Endothelial cell of umbilical vein (primary cell): ENCODE measurements around the gene CUL9. TPM values are rescaled to one million over a fixed set of nuclear protein-coding genes. Genes with fewer than 3 reads are reported as not detected.

Experiments used
- BruUV-seq: library from RNA; stranded (reverse); fragments of 400-500 nt; replicated peaks from 2 replicates; lab custom pipeline; 2021; lab: Mats Ljungman, UMichigan
- CTCF ChIA-PET: fragments of 300-600, 350-600 bp; sonication (Branson Sonifier 250); formaldehyde crosslinking; loops from one replicate; lab custom pipeline; 2021; ENCODE audit warnings: antibody characterized with exemption, inconsistent platforms; lab: Charles Lee
- POLR2A ChIA-PET: fragments of 300-600, 350-600 bp; sonication (Branson Sonifier 250); formaldehyde crosslinking; loops from one replicate; lab custom pipeline; 2021; ENCODE audit warnings: antibody characterized with exemption, inconsistent platforms; lab: Charles Lee
- DNase-seq: peaks from one replicate; pipeline ENCODE4 v3.0.0-alpha.2; 2011; ENCODE audit warnings: low read depth, low spot score
- FAIRE-seq: peaks from 2 replicates; lab custom pipeline; 2011; peaks lifted over from hg19 to GRCh38; lab: Jason Lieb, UNC
- H2AFZ ChIP-seq: 2 replicates; pipeline ENCODE4 v1.6.0; 2012; ENCODE audit warnings: low read depth, low read length, control low read depth, inconsistent platforms
- H3K27ac ChIP-seq: 2 replicates; pipeline ENCODE4 v1.5.1; 2011; ENCODE audit warnings: low read depth, mild to moderate bottlenecking, control low read depth, low read length, moderate library complexity; ENCODE audit not compliant: insufficient read depth
- H3K27me3 ChIP-seq, 2 experiments: 2 replicates each; pipeline versions ENCODE4 v1.6.0 to v1.6.1; 2011; ENCODE audit warnings: low read length in 2 of 2, mixed read lengths in 1 of 2; ENCODE audit not compliant: control insufficient read depth in 2 of 2, insufficient read depth in 2 of 2
- H3K36me3 ChIP-seq, 2 experiments: 2 replicates in 1 of 2; 3 replicates in 1 of 2; pipeline ENCODE4 v1.5.1; 2011; ENCODE audit warnings: low read length in 2 of 2, mild to moderate bottlenecking in 1 of 2, moderate library complexity in 1 of 2; ENCODE audit not compliant: control insufficient read depth in 2 of 2, insufficient read depth in 2 of 2; ENCODE audit errors: extremely low read depth in 1 of 2
- H3K4me1 ChIP-seq: 3 replicates; pipeline ENCODE4 v1.5.1; 2011; ENCODE audit warnings: mild to moderate bottlenecking, low read length; ENCODE audit not compliant: control insufficient read depth, insufficient read depth; ENCODE audit errors: extremely low read depth
- H3K4me2 ChIP-seq: 2 replicates; pipeline ENCODE4 v1.6.1; 2011; ENCODE audit warnings: low read length, control low read depth, mixed read lengths; ENCODE audit not compliant: insufficient read depth
- H3K4me3 ChIP-seq, 3 experiments: fragments of 200-600 bp in 1 of 3; sonication (generic), shearing (Covaris generic) in 1 of 3; replicated peaks in 1 of 3; 2 replicates each; pipeline ENCODE4 v1.5.1; 2011 to 2016; ENCODE audit warnings: control low read depth in 3 of 3, low read length in 3 of 3, mild to moderate bottlenecking in 2 of 3, inconsistent platforms in 1 of 3, low read depth in 1 of 3, moderate library complexity in 1 of 3; ENCODE audit not compliant: insufficient read depth in 1 of 3
- H3K79me2 ChIP-seq: 2 replicates; pipeline ENCODE4 v1.6.0; 2012; ENCODE audit warnings: low read length, inconsistent platforms; ENCODE audit not compliant: control insufficient read depth, insufficient read depth
- H3K9ac ChIP-seq: replicated peaks from 2 replicates; pipeline ENCODE3; 2011; ENCODE audit warnings: low read length, control low read depth; ENCODE audit not compliant: insufficient read depth; ENCODE audit errors: extremely low read depth
- H3K9me1 ChIP-seq: replicated peaks from 3 replicates; pipeline ENCODE4 v1.6.0; 2011; ENCODE audit warnings: mild to moderate bottlenecking, low read length; ENCODE audit not compliant: control insufficient read depth, insufficient read depth; ENCODE audit errors: extremely low read depth
- H3K9me3 ChIP-seq: replicated peaks from 2 replicates; pipeline ENCODE4 v1.5.1; 2012; ENCODE audit warnings: low read length, inconsistent platforms; ENCODE audit not compliant: control insufficient read depth, insufficient read depth
- H4K20me1 ChIP-seq: replicated peaks from 2 replicates; pipeline ENCODE3; 2011; ENCODE audit warnings: mild to moderate bottlenecking, low read length; ENCODE audit not compliant: control insufficient read depth, insufficient read depth; ENCODE audit errors: extremely low read depth
- EZH2 ChIP-seq: IDR thresholded peaks from 2 replicates; pipeline ENCODE4 v1.6.1; 2012; ENCODE audit warnings: borderline replicate concordance, low read depth, mild to moderate bottlenecking, moderate library complexity, low read length, inconsistent platforms; ENCODE audit not compliant: severe bottlenecking
- FOS ChIP-seq: IDR thresholded peaks from 2 replicates; pipeline ENCODE4 v1.6.1; 2011; ENCODE audit warnings: mild to moderate bottlenecking, low read length, moderate library complexity, borderline replicate concordance; ENCODE audit not compliant: insufficient read depth
- GATA2 ChIP-seq: IDR thresholded peaks from 2 replicates; pipeline ENCODE4 v1.7.0; 2011; ENCODE audit warnings: low read depth, mild to moderate bottlenecking, moderate library complexity, mixed read lengths, low read length; ENCODE audit not compliant: insufficient read length, insufficient read depth
- JUN ChIP-seq: IDR thresholded peaks from 2 replicates; pipeline ENCODE4 v1.6.1; 2011; ENCODE audit warnings: borderline replicate concordance, low read depth; ENCODE audit not compliant: insufficient read length, insufficient read depth
- MYC ChIP-seq: IDR thresholded peaks from one replicate; pipeline ENCODE4 v1.6.1; 2011; ENCODE audit warnings: mild to moderate bottlenecking, low read depth, low read length
- POLR2A ChIP-seq: IDR thresholded peaks from 2 replicates; pipeline ENCODE4 v1.6.1; 2012; ENCODE audit warnings: low read depth, mild to moderate bottlenecking, control low read depth, low read length
- POLR2AphosphoS5 ChIP-seq: IDR thresholded peaks from 2 replicates; pipeline ENCODE4 v1.6.1; 2012; ENCODE audit warnings: low read depth, mild to moderate bottlenecking, control low read depth, low read length, moderate library complexity; ENCODE audit not compliant: insufficient read depth
- dilution Hi-C: fragments of 300-500 bp; cut with MboI; formaldehyde crosslinking; loops from one replicate; pipeline ENCODE4 v1.15.0; 2019; ENCODE audit warnings: low sequenced_read_pairs; ENCODE audit not compliant: extremely low pct_ligation_motif_present
- intact Hi-C: fragments of 100-400 bp; cut with micrococcal nuclease; formaldehyde crosslinking; loops from one replicate; pipeline ENCODE4 v1.10.0; 2022
- polyA plus RNA-seq, 4 experiments: library from polyadenylated mRNA; depleted of rRNA in 3 of 4; stranded (reverse) in 3 of 4; unstranded in 1 of 4; fragments of >200 nt; gene quantifications; 2 replicates each; pipeline versions ENCODE4 v1.2.1 to v1.2.3, GENCODE V29; 2011 to 2012; ENCODE audit warnings: missing spikeins in 1 of 4
- total RNA-seq: library from RNA; stranded (reverse); gene quantifications from 2 replicates; pipeline ENCODE4 v1.2.3, GENCODE V29; 2021
- TF ChIP-seq, protein P1 (sequence below), 2 donors: IDR thresholded peaks; 1 replicate in 1 of 2; 2 replicates in 1 of 2; pipeline ENCODE4 v1.5.1; 2011; ENCODE audit warnings: low read length in 2 of 2, mild to moderate bottlenecking in 2 of 2, moderate library complexity in 2 of 2, control low read depth in 1 of 2, inconsistent platforms in 1 of 2, low read depth in 1 of 2; ENCODE audit not compliant: insufficient read depth in 1 of 2; ENCODE audit errors: extremely low read depth in 1 of 2
- TF ChIP-seq, protein P2 (sequence below): IDR thresholded peaks from 2 replicates; pipeline ENCODE4 v1.6.1; 2011; ENCODE audit not compliant: insufficient read depth, insufficient read length

Gene CUL9
- total and polyA plus RNA-seq, 2 donors (not counting 3 experiments of a cell fraction or from before 2014, with no cell fraction given) = 38.7 to 46.0 TPM

DNA sequence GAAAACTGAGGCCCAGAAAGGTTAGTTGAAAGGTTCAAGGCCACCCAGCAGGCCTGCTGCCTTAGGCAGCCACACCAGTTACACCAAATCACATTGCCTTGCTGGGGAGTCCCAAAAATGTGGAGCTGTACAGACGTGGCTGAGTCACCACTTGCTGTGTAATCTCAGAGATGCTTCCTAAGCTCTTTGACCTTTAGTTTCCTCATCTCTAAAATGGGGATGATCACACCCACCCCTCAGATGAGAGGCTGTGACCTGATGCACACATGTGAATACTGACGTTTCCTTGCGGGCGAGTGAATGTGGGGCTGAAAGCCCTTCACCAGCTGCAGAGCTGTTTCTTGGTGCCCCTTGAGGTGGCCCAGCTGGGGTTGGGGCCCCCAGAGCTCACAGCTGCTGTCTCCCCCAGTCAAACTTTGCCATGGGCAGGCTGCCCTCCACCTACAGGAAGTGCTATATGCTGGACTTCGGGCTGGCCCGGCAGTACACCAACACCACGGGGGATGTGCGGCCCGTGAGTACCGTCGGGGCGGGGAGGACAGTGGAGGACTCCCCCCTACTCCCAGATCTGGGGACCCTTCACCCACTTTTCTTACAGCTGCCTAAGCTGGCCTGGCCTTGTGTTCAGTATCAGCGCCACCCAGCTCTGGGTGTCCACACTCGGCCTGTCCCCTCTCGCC lies 72.3 kb downstream of the CUL9 start:
- Histone ChIP-seq H3K4me2 (no peak overlapping the region), H3K27me3 (peaks cover 7 to 14% of the 10 kb centered on the region in 2 experiments), H3K4me1 (no peaks in the 10 kb centered on the region), H3K9me1 (no peaks in the 10 kb centered on the region), H3K4me3 (no peak overlapping the region), H3K36me3 (no peaks in the 10 kb centered on the region), H3K9ac (no peak overlapping the region), H4K20me1 (no peaks in the 10 kb centered on the region), H2AFZ (no peak overlapping the region), H3K79me2 (no peaks in the 10 kb centered on the region), H3K27ac (no peak overlapping the region), H3K9me3 (no peaks in the 10 kb centered on the region)
- dilution Hi-C loops (no loop called here), intact Hi-C loops (no loop called here)
- DNase-seq = no peak
- no TSS peak for BruUV-seq
- TF ChIP-seq FOS (no peak), JUN (no peak), EZH2 (no peak), POLR2AphosphoS5 (no peak), POLR2A (no peak), MYC (no peak), GATA2 (no peak)
- TF ChIP-seq, protein P1, sequence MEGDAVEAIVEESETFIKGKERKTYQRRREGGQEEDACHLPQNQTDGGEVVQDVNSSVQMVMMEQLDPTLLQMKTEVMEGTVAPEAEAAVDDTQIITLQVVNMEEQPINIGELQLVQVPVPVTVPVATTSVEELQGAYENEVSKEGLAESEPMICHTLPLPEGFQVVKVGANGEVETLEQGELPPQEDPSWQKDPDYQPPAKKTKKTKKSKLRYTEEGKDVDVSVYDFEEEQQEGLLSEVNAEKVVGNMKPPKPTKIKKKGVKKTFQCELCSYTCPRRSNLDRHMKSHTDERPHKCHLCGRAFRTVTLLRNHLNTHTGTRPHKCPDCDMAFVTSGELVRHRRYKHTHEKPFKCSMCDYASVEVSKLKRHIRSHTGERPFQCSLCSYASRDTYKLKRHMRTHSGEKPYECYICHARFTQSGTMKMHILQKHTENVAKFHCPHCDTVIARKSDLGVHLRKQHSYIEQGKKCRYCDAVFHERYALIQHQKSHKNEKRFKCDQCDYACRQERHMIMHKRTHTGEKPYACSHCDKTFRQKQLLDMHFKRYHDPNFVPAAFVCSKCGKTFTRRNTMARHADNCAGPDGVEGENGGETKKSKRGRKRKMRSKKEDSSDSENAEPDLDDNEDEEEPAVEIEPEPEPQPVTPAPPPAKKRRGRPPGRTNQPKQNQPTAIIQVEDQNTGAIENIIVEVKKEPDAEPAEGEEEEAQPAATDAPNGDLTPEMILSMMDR (IDR thresholded peaks at IDR 0.05; ENCODE audit: extremely low read depth in 1 of 2, insufficient read depth in 1 of 2, low read depth in 1 of 2, low read length in 2 of 2) = no peak
- TF ChIP-seq, protein P2, sequence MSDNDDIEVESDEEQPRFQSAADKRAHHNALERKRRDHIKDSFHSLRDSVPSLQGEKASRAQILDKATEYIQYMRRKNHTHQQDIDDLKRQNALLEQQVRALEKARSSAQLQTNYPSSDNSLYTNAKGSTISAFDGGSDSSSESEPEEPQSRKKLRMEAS = no peak
- FAIRE-seq = no peak
- ChIA-PET CTCF (interaction anchor here (0.8 to 2.2 kb wide), 2 partner anchors 9 to 25 kb away, joined by 4 to 13 read pairs; partner anchors contain the start of gene DNPH1), POLR2A (no interaction called here)
